HCT116 (cell line): Measurements from ENCODE around the gene CD9. TPM values are rescaled to one million over a fixed set of nuclear protein-coding genes. Genes with fewer than 3 reads are reported as not detected.
"Not testable (repeated sequence)": the region's sequence is repeated elsewhere in the genome, so short reads cannot be mapped to it uniquely, and the experiment has no call there.

Experiments used
- ATAC-seq: fragments of 200-7000 bp; cut with Tn5 transposase; 2 replicates; pipeline ENCODE4 v1.9.1; 2020; ENCODE audit warnings: mild to moderate bottlenecking, moderate library complexity
- BruUV-seq: library from RNA; stranded (reverse); fragments of 400-500 nt; replicated peaks from 2 replicates; lab custom pipeline; 2021; lab: Mats Ljungman, UMichigan
- CTCF ChIA-PET: fragments of 300-600 bp; sonication (Branson Sonifier 250); formaldehyde crosslinking; loops from one replicate; lab custom pipeline; 2021; ENCODE audit warnings: antibody characterized with exemption; lab: Charles Lee
- POLR2A ChIA-PET: fragments of 300-600, 350-600 bp; sonication (Branson Sonifier 250); formaldehyde crosslinking; loops from one replicate; lab custom pipeline; 2021; ENCODE audit warnings: antibody characterized with exemption; lab: Charles Lee
- RAD21 ChIA-PET, 2 experiments: fragments of 300-600 bp; sonication (Branson Sonifier 250); formaldehyde crosslinking; loops; one replicate each; lab custom pipeline; 2023; ENCODE audit warnings: low total read pairs in 2 of 2; ENCODE audit not compliant: uncharacterized antibody in 2 of 2, unreplicated experiment in 2 of 2, low non-redundant PET in 1 of 2; lab: Charles Lee
- DNase-seq: peaks from one replicate; pipeline ENCODE4 v3.0.0-alpha.2; 2010; ENCODE audit warnings: low read depth, low spot score
- H2AFZ ChIP-seq: fragments of 200-600 bp; shearing (Covaris generic), sonication (generic); 2 replicates; pipeline ENCODE4 v1.6.1; 2017; ENCODE audit warnings: low read depth, mixed run types, mixed read lengths, antibody characterized with exemption, low read length; ENCODE audit not compliant: poor library complexity, severe bottlenecking
- H3K27ac ChIP-seq: 2 replicates; pipeline ENCODE4 v1.5.1; 2012; ENCODE audit warnings: low read depth, low read length
- H3K27me3 ChIP-seq: fragments of 200-600 bp; sonication (generic); 2 replicates; pipeline ENCODE4 v1.6.1; 2016; ENCODE audit warnings: mixed run types, low read length, mixed read lengths; ENCODE audit not compliant: insufficient read depth
- H3K36me3 ChIP-seq, 2 experiments: fragments of 200-500 bp in 1 of 2; fragments of 200-600 bp in 1 of 2; sonication (Bioruptor generic) in 1 of 2; sonication (generic) in 1 of 2; 2 replicates each; pipeline versions ENCODE4 v1.5.1 to v1.6.1; 2014 to 2016; ENCODE audit warnings: low read length in 2 of 2, inconsistent platforms in 1 of 2, mixed read lengths in 1 of 2, mixed run types in 1 of 2; ENCODE audit not compliant: insufficient read depth in 2 of 2, control insufficient read depth in 1 of 2
- H3K4me1 ChIP-seq, 2 experiments: fragments of 200-600 bp in 1 of 2; sonication (generic) in 1 of 2; 2 replicates each; pipeline versions ENCODE4 v1.5.1 to v1.6.1; 2012 to 2017; ENCODE audit warnings: low read length in 2 of 2, inconsistent platforms in 1 of 2, mild to moderate bottlenecking in 1 of 2, mixed read lengths in 1 of 2, mixed run types in 1 of 2, moderate library complexity in 1 of 2; ENCODE audit not compliant: insufficient read depth in 2 of 2, control insufficient read depth in 1 of 2
- H3K4me2 ChIP-seq: fragments of 200-600 bp; sonication (generic); 2 replicates; pipeline ENCODE4 v1.6.1; 2017; ENCODE audit warnings: mixed run types, low read length, mixed read lengths
- H3K4me3 ChIP-seq, 2 experiments: fragments of 200-600 bp in 1 of 2; sonication (generic) in 1 of 2; replicated peaks in 1 of 2; 2 replicates each; pipeline ENCODE4 v1.5.1; 2011 to 2016; ENCODE audit warnings: low read length in 2 of 2, control low read depth in 1 of 2, low read depth in 1 of 2, mild to moderate bottlenecking in 1 of 2, mixed read lengths in 1 of 2, mixed run types in 1 of 2
- H3K79me2 ChIP-seq: fragments of 200-600 bp; sonication (generic); 2 replicates; pipeline ENCODE4 v1.6.1; 2017; ENCODE audit warnings: mild to moderate bottlenecking, mixed run types, low read length, moderate library complexity, mixed read lengths; ENCODE audit not compliant: insufficient read depth
- H3K9ac ChIP-seq: fragments of 200-600 bp; sonication (generic); 2 replicates; pipeline ENCODE4 v1.6.1; 2016; ENCODE audit warnings: low read length, mixed read lengths
- H3K9me2 ChIP-seq: fragments of 200-600 bp; sonication (generic), shearing (Covaris generic); 2 replicates; pipeline ENCODE4 v1.6.1; 2017; ENCODE audit warnings: mixed run types, mild to moderate bottlenecking, moderate library complexity; ENCODE audit not compliant: insufficient read depth
- H3K9me3 ChIP-seq, 2 experiments: fragments of 200-500 bp in 1 of 2; fragments of 200-600 bp in 1 of 2; sonication (Bioruptor generic) in 1 of 2; sonication (generic) in 1 of 2; 2 replicates each; pipeline ENCODE4 v1.6.1; 2014 to 2017; ENCODE audit warnings: low read length in 2 of 2, mixed read lengths in 2 of 2, inconsistent platforms in 1 of 2, low read depth in 1 of 2, mild to moderate bottlenecking in 1 of 2, mixed run types in 1 of 2, moderate library complexity in 1 of 2; ENCODE audit not compliant: control insufficient read depth in 1 of 2, insufficient read depth in 1 of 2
- H4K20me1 ChIP-seq: fragments of 200-600 bp; sonication (generic), shearing (Covaris generic); 2 replicates; pipeline ENCODE4 v1.6.1; 2017; ENCODE audit warnings: mixed run types, mild to moderate bottlenecking, moderate library complexity; ENCODE audit not compliant: insufficient read depth
- ATF3 ChIP-seq: IDR thresholded peaks from 2 replicates; pipeline ENCODE4 v1.6.1; 2012
- CBX3 ChIP-seq: IDR thresholded peaks from 2 replicates; pipeline ENCODE4 v1.6.1; 2012; ENCODE audit warnings: low read depth
- CEBPB ChIP-seq: IDR thresholded peaks from 2 replicates; pipeline ENCODE4 v1.6.1; 2012; ENCODE audit warnings: low read depth
- FOSL1 ChIP-seq: IDR thresholded peaks from 2 replicates; pipeline ENCODE4 v1.6.1; 2012; ENCODE audit warnings: low read depth
- JUND ChIP-seq: IDR thresholded peaks from 2 replicates; pipeline ENCODE4 v1.6.1; 2012
- MAX ChIP-seq: IDR thresholded peaks from 2 replicates; pipeline ENCODE4 v1.6.1; 2012
- POLR2AphosphoS5 ChIP-seq: IDR thresholded peaks from 2 replicates; pipeline ENCODE4 v1.6.1; 2011; ENCODE audit warnings: mild to moderate bottlenecking, low read depth, low read length, moderate library complexity
- RAD21 ChIP-seq: IDR thresholded peaks from 2 replicates; pipeline ENCODE4 v1.6.1; 2012; ENCODE audit warnings: low read depth, mild to moderate bottlenecking
- SRF ChIP-seq: IDR thresholded peaks from 2 replicates; pipeline ENCODE4 v1.6.1; 2012; ENCODE audit warnings: low read depth
- ZFX ChIP-seq: fragments of 450-650 bp; IDR thresholded peaks from 2 replicates; pipeline ENCODE4 v1.6.1; 2017
- intact Hi-C: fragments of 100-400 bp; cut with micrococcal nuclease; formaldehyde crosslinking; loops from 2 replicates; pipeline ENCODE4 v1.10.0; 2022
- total RNA-seq: library from RNA; stranded (reverse); gene quantifications from one replicate; pipeline ENCODE4 v1.2.1, GENCODE V29; 2021; ENCODE audit not compliant: unreplicated experiment

The CD9 gene
- total RNA-seq, 1 experiment from 2014 or later: 182 TPM

- no peaks in the 10 kb centered on the region for H3K9me3 ChIP-seq
- H3K36me3 ChIP-seq: no peaks in the 10 kb centered on the region
- no peak overlapping the region for H3K9ac ChIP-seq
- ATAC-seq (no peak), DNase-seq (no peak)
- RAD21 ChIA-PET: interaction anchor here in 1 of 2 experiments (0.6 kb wide), 1 partner anchor 126 kb away, joined by 3 read pairs; no protein-coding TSS in a partner anchor
- H3K27ac ChIP-seq: no peak overlapping the region
- POLR2A ChIA-PET: no interaction called here
- no TSS peak for BruUV-seq
- no peaks in the 10 kb centered on the region for H3K79me2 ChIP-seq
- TF ChIP-seq JUND: no peak
- no peak for TF ChIP-seq CBX3
- TF ChIP-seq ATF3: no peak
- TF ChIP-seq MAX: no peak
- no peak for TF ChIP-seq SRF
- no peak for TF ChIP-seq FOSL1
- no peak for TF ChIP-seq ZFX
- TF ChIP-seq CEBPB: no peak
- no peak for TF ChIP-seq POLR2AphosphoS5
- intact Hi-C loops: no loop called here
- H3K27me3 ChIP-seq: no peaks in the 10 kb centered on the region
- H3K4me3 ChIP-seq: no peak overlapping the region
- no peak overlapping the region for H2AFZ ChIP-seq
- peaks cover 2 to 3% of the 10 kb centered on the region in 2 experiments; a peak in 1 of 4 replicates for H3K4me1 ChIP-seq
- CTCF ChIA-PET: no interaction called here
- no peaks in the 10 kb centered on the region for H3K9me2 ChIP-seq
- no peak overlapping the region for H3K4me2 ChIP-seq
- no peaks in the 10 kb centered on the region for H4K20me1 ChIP-seq
Measured at GRCh38 chr12:6158749-6159148, 41.5 kb upstream of the CD9 start.

- CTCF ChIA-PET, POLR2A ChIA-PET, BruUV-seq: not testable (repeated sequence)
Measured at GRCh38 chr12:6159166-6160011, 40.8 kb upstream of the CD9 start.

GRCh38 chr12:6160049-6160649 lies 40.1 kb upstream of the CD9 start:
- H3K4me3 ChIP-seq, H3K79me2 ChIP-seq, H3K4me2 ChIP-seq, H3K36me3 ChIP-seq, H3K4me1 ChIP-seq, RAD21 ChIA-PET, H4K20me1 ChIP-seq, H3K27me3 ChIP-seq, BruUV-seq, ATAC-seq, H2AFZ ChIP-seq, H3K9me2 ChIP-seq, CTCF ChIA-PET, intact Hi-C loops, H3K9ac ChIP-seq, H3K27ac ChIP-seq, DNase-seq, POLR2A ChIA-PET, H3K9me3 ChIP-seq: not testable (repeated sequence)

More at GRCh38 chr12:6159166-6160011, 40.8 kb upstream of the CD9 start:
- H2AFZ ChIP-seq, H3K9me2 ChIP-seq, intact Hi-C loops, ATAC-seq, H3K4me2 ChIP-seq, H3K4me3 ChIP-seq, H3K9ac ChIP-seq, H3K27ac ChIP-seq, H3K79me2 ChIP-seq, DNase-seq, H4K20me1 ChIP-seq, H3K4me1 ChIP-seq, H3K36me3 ChIP-seq, H3K27me3 ChIP-seq, H3K9me3 ChIP-seq: not testable (repeated sequence)
- TF ChIP-seq RAD21: peak; percentile 13; the same call in 1 of the 2 replicates
- RAD21 ChIA-PET: interaction anchor here in 1 of 2 experiments (0.6 kb wide), 1 partner anchor 125 kb away, joined by 3 read pairs; no protein-coding TSS in a partner anchor
